Measurements from ENCODE around the gene MCM5.

The MCM5 gene

DNA sequence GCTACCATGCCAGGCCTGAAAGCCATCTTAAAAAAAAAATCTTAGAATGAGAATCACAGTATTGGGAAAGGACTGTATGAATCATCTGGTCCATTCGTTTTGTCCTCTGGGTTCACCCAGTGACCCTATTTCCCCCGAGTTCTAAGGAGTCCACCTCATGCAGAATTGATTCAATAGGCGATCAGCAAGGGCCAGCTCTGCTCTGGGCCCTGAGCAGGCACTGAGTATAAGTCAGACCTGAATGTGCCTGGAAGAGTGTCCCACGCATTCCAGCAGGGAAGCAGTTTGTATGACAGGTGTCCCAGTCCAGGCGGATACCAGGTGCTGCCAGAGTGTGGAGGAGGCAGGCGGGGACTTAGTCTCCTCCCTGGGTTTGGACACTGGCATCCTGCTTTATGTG is 19.9 kb upstream of the MCM5 start:
- Histone ChIP-seq H4K20me1 (ENCODE audit: insufficient read depth, low read length) (no peaks in the 10 kb centered on the region), H3K27ac (ENCODE audit: low read length) (no peak overlapping the region)

DNA sequence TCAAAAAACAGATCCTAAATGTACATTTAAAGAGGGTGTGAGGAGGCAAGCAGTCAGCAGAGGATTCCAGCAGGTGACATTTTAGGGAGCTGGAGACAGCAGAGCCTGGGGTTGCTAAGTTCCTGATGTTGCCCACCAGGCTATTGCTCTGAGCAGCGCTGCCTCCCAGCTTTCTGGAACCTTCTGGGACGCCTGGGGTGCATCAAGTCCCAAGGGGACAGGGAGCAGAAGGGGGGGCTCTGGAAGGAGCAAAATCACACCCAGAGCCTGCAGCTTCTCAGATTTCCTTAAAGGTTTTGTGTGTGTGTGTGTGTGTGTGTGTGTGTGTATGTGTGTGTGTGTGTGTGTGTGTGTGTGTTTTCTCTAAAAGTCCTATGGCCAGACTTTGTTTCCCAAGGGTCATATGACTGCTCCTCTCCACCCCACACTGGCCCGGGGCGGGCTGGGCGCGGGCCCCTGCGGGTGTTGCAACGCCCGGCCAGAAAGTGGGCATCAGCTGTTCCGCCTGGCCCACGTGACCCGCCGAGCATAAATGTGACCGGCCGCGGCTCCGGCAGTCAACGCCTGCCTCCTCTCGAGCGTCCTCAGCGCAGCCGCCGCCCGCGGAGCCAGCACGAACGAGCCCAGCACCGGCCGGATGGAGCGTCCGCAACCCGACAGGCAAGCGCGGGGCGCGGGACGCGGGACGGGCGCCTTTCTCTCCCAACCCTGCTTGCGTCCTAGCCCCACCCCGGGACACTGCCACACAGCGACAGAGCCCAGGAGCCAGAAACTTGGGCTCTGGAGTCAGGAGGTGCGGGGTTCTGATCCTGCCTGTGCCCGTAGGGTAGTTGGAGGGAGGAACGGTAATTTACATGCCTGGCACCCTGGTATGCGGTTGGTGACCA is 19.2 kb upstream of the MCM5 start, which contains the start of gene HMOX1:
HMOX1 (plus strand) TSS at position 560 of the 887 bp plus-strand sequence; CDS start at position 638, 78 bp downstream.
- TF ChIP-seq EZH2 (optimal IDR thresholded peaks at IDR 0.05; ENCODE audit: low read depth, low read length), result no peak
- TF ChIP-seq, protein P1, sequence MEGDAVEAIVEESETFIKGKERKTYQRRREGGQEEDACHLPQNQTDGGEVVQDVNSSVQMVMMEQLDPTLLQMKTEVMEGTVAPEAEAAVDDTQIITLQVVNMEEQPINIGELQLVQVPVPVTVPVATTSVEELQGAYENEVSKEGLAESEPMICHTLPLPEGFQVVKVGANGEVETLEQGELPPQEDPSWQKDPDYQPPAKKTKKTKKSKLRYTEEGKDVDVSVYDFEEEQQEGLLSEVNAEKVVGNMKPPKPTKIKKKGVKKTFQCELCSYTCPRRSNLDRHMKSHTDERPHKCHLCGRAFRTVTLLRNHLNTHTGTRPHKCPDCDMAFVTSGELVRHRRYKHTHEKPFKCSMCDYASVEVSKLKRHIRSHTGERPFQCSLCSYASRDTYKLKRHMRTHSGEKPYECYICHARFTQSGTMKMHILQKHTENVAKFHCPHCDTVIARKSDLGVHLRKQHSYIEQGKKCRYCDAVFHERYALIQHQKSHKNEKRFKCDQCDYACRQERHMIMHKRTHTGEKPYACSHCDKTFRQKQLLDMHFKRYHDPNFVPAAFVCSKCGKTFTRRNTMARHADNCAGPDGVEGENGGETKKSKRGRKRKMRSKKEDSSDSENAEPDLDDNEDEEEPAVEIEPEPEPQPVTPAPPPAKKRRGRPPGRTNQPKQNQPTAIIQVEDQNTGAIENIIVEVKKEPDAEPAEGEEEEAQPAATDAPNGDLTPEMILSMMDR (IDR thresholded peaks at IDR 0.05; ENCODE audit: low read length), result peak; percentile 23
- DNase-seq, result peak; percentile 88
- no peaks in the 10 kb centered on the region for H3K27me3 ChIP-seq (replicated peaks; ENCODE audit: insufficient read depth, low read length)
- no peaks in the 10 kb centered on the region for H3K36me3 ChIP-seq (replicated peaks; ENCODE audit: insufficient read depth, low read length)
- H3K4me2 ChIP-seq (ENCODE audit: low read depth, low read length), result peak within 1 kb of the TSS; percentile 93
- no peaks in the 10 kb centered on the region for H3K79me2 ChIP-seq (ENCODE audit: low read length)
- no peaks in the 10 kb centered on the region for H4K20me1 ChIP-seq (ENCODE audit: insufficient read depth, low read length)
- H3F3A ChIP-seq (ENCODE audit: insufficient read depth, low read length), result peaks cover 23% of the 10 kb centered on the region
- H3K9me2 ChIP-seq (replicated peaks; ENCODE audit: insufficient read depth, low read length), result no peaks in the 10 kb centered on the region
- H3K9ac ChIP-seq (ENCODE audit: low read length), result peak within 1 kb of the TSS; percentile 64
- peaks cover 27% of the 10 kb centered on the region for H3K4me1 ChIP-seq (ENCODE audit: low read length)
- peak within 1 kb of the TSS; percentile 4; the same call in 1 of the 2 replicates for H3K27ac ChIP-seq (ENCODE audit: low read length)
- peak within 1 kb of the TSS; percentile 76 for H3K4me3 ChIP-seq (ENCODE audit: low read length)
- H2AFZ ChIP-seq (ENCODE audit: low read length), result peak within 1 kb of the TSS; percentile 89
- H3K9me3 ChIP-seq (replicated peaks; ENCODE audit: insufficient read depth, low read length), result no peaks in the 10 kb centered on the region

More for the DNA sequence above, 19.9 kb upstream of the MCM5 start:
- no peak overlapping the region for H3K9ac ChIP-seq (ENCODE audit: low read length)
- DNase-seq, result no peak
- no peaks in the 10 kb centered on the region for H3K27me3 ChIP-seq (replicated peaks; ENCODE audit: insufficient read depth, low read length)
- no peak overlapping the region for H3K4me3 ChIP-seq (ENCODE audit: low read length)
- no peaks in the 10 kb centered on the region for H3K9me2 ChIP-seq (replicated peaks; ENCODE audit: insufficient read depth, low read length)
- no peaks in the 10 kb centered on the region for H3K36me3 ChIP-seq (replicated peaks; ENCODE audit: insufficient read depth, low read length)
- no peak overlapping the region for H3K4me2 ChIP-seq (ENCODE audit: low read depth, low read length)
- no peaks in the 10 kb centered on the region for H3K9me3 ChIP-seq (replicated peaks; ENCODE audit: insufficient read depth, low read length)
- TF ChIP-seq, protein P1 (IDR thresholded peaks at IDR 0.05; ENCODE audit: low read length), result no peak
- TF ChIP-seq EZH2 (optimal IDR thresholded peaks at IDR 0.05; ENCODE audit: low read depth, low read length) (no peak), EZH2phosphoT487 (IDR thresholded peaks at IDR 0.05; ENCODE audit: low read length) (no peak)
- no peaks in the 10 kb centered on the region for H3K79me2 ChIP-seq (ENCODE audit: low read length)
- H3K4me1 ChIP-seq (ENCODE audit: low read length), result peaks cover 27% of the 10 kb centered on the region
- peaks cover 23% of the 10 kb centered on the region for H3F3A ChIP-seq (ENCODE audit: insufficient read depth, low read length)
- peak overlapping the region; percentile 89; the same call in 1 of the 2 replicates for H2AFZ ChIP-seq (ENCODE audit: low read length)

- TF ChIP-seq, protein P1 (IDR thresholded peaks at IDR 0.05; ENCODE audit: low read length), result no peak
- TF ChIP-seq EZH2phosphoT487 (IDR thresholded peaks at IDR 0.05; ENCODE audit: low read length), result no peak
- no peak for TF ChIP-seq EZH2 (optimal IDR thresholded peaks at IDR 0.05; ENCODE audit: low read depth, low read length)
- Histone ChIP-seq H3K9me2 (replicated peaks; ENCODE audit: insufficient read depth, low read length) (no peaks in the 10 kb centered on the region), H3K79me2 (ENCODE audit: low read length) (no peaks in the 10 kb centered on the region), H3K27ac (ENCODE audit: low read length) (peak overlapping the region; percentile 4; the same call in 1 of the 2 replicates), H2AFZ (ENCODE audit: low read length) (peak overlapping the region; percentile 89), H3K9ac (ENCODE audit: low read length) (peak overlapping the region; percentile 64), H3K36me3 (replicated peaks; ENCODE audit: insufficient read depth, low read length) (no peaks in the 10 kb centered on the region), H3K9me3 (replicated peaks; ENCODE audit: insufficient read depth, low read length) (no peaks in the 10 kb centered on the region), H3K4me3 (ENCODE audit: low read length) (peak overlapping the region; percentile 76), H3K4me1 (ENCODE audit: low read length) (peaks cover 25% of the 10 kb centered on the region), H3K4me2 (ENCODE audit: low read depth, low read length) (peak overlapping the region; percentile 93), H3F3A (ENCODE audit: insufficient read depth, low read length) (peaks cover 23% of the 10 kb centered on the region), H4K20me1 (ENCODE audit: insufficient read depth, low read length) (no peaks in the 10 kb centered on the region), H3K27me3 (replicated peaks; ENCODE audit: insufficient read depth, low read length) (no peaks in the 10 kb centered on the region)
- DNase-seq, result peak; percentile 35
Observed at GRCh38 chr22:35381424-35382009, 18.4 kb upstream of the MCM5 start.
